Dedifferentiated amniotic fluid mesenchymal stem cell (primary cell): ENCODE results near the gene NOXO1.
A peak's percentile ranks its signal among the peaks of the same experiment; 100 is the strongest.
"Not testable (repeated sequence)": the region's sequence is repeated elsewhere in the genome, so short reads cannot be mapped to it uniquely, and the experiment has no call there.

Experiments used
- DNase-seq: peaks from one replicate; pipeline ENCODE4 v3.0.0-alpha.2; 2016; ENCODE audit errors: extremely low spot score

NOXO1 gene

GRCh38 chr16:1942047-1942809 lies 39.0 kb downstream of the NOXO1 start:
- no peak for DNase-seq

GRCh38 chr16:1941162-1942046 lies 39.9 kb downstream of the NOXO1 start:
- no peak for DNase-seq

DNA sequence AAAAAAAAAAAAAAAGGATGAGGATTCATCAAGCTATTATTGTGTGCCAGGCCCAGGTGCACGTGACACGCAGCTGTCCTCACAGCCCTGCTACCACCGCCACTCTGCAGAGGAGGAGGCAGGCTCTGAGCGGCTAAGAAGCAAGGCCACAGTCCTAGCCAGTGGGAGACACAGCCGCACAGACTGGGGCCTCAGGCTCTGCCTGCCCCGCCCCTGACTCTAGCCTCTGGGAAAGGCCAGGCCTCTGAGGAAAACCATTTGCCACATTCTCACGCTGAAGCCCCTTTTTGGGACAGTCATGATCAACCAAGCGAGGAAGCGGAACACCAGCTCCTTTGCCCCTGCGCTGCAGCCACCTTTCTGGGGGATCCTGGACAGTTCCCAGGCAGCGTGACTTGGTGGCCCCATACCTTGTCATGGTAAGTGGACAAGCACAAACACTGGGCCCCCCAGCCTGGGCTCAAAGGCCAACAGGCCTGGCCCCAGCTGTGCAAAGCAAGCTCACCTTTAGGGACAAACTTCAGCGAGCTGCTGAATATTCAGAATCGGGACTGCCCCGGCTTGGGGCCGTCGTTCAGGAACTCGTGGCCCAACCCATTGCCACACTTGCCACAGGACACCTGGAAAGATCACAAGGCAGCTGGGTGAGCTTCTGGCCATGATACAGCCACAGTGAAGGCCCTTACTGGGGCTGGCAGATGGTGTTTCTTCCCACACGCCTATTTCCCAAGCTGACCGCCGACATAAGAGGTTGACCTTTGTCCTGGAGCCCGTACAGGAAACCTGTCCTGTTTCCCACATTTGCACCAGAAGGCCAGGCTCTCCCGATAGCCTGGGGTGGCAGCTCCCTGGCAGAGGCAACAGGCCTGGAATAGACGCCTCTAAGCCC lies 40.8 kb downstream of the NOXO1 start:
- no peak for DNase-seq

DNA sequence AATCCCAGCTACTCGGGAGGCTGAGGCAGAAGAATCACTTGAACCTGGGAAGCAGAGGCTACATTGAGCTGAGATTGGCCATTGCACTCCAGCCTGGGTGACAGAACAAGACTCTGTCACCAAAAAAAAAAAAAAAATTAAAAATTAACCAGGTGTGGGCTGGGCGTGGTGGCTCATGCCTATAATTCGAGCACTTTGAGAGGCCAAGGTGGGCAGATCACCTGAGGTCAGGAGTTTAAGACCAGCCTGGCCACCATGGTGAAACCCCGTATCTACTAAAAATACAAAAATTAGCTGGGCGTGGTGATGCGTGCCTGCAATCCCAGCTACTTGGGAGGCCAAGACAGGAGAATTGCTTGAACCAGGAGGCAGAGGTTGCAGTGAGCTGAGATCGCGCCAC lies 41.4 kb downstream of the NOXO1 start:
- DNase-seq = not testable (repeated sequence)

DNA sequence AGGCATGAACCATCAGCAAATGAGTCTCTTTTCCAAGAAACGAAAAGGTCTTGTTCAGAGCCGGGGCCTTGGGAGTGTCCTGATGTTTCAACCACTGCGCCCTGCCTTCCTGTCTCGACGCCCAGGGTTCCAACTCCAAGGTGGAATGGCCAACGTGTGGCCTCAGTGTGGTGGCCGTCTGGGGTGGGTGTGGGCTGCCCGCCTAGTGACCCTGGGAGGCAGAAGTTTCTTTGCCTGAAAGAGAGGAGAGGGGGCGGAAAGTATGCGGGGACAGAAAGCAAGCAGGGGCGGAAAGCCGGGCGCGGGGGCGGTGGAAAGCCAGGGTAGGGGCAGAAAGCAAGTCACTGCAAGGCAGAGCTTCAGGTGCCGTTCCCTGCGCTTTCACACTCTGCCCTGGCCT lies 42.4 kb downstream of the NOXO1 start:
- DNase-seq = no peak

GRCh38 chr16:1938316-1938715 lies 43.0 kb downstream of the NOXO1 start:
- no peak for DNase-seq

DNA sequence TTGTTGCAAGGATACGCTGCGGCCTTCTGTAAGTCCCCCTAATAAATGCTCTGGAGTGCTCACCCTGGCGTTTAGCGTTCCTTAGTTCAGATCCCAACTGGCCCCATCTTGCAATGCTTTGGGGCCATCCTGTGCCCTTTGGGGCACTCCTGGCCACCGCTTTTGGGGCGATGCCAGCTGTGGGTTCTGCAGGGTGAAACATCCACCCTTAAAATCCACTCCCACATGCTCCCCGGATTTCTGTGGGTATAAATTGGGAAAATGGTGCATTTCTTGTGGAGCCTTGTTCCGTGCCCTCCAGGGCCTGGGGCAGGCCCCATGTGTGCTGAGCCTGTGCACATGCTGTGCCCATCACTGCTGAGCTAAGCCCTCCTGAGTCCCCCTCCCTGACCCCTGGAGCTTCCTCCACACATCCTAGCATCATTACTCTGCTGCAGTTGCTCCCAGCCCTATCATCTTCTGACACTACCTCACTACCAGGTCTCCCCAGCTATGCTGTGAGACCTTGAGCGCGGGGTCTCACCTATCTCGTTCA lies 44.3 kb downstream of the NOXO1 start:
- DNase-seq = no peak

DNA sequence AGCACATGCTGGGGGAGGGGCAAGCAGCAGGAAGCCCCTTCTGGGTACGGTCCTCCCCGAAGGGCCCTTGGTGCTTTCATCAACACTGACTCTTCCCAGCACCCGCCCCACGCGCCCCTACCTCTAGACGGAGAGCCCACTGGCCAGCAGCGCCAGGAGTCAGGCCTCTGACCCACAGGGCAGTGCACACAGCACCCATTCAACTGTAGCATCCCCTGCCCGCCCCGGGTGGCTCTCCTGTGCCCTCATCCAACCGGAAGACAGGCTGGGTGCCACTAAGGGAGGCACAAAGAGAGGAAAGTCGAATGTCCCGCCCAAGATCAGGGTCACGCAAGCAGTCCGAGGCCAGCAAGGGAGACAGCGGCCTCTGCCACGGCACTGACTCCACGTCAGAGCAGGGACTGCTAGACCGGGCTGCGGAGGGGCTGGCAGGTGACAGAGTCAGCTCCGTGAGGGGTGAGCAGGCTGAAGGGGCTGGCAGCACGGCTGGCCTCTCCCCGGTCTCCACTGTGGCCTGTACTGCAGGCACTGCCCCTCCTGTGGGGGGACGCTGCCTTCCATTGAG lies 48.1 kb downstream of the NOXO1 start:
- DNase-seq = no peak

GRCh38 chr16:1932050-1933028 lies 48.9 kb downstream of the NOXO1 start:
- no peak for DNase-seq

- no peak for DNase-seq
These were observed 50.9 kb downstream of the NOXO1 start for GRCh38 chr16:1930338-1930720.

GRCh38 chr16:1929578-1930337 lies 51.5 kb downstream of the NOXO1 start:
- DNase-seq = peak; percentile 68

DNA sequence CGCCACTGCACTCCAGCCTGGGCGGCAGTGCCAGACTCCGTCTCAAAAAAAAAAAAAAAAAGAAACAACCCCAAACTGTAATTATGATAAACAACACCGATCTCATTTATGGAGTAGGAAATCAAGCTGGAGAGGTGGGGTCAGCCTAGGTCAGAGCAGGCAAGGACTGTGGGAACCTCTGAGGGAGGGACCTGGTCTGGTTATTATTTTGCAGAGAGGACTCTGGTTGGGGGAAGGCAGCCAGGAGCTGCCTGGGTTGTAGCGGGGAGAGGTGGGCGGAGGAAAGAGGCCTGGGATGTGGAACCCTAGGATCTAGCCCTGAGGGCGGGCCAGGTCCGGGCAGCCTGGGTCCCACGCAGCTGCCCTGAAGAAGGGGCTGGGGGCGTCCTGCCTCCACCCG lies 52.2 kb downstream of the NOXO1 start:
- DNase-seq = no peak
